K562 (cell line): ENCODE data around the gene EMC10. TPM values are rescaled to one million over a fixed set of nuclear protein-coding genes. Genes with fewer than 3 reads are reported as not detected.

Source experiments
- ATAC-seq: fragments of 200-7000 bp; cut with Tn5 transposase; 3 replicates; pipeline ENCODE4 v1.9.1; 2020; ENCODE audit warnings: moderate library complexity
- BruUV-seq: library from RNA; stranded (reverse); fragments of 400-500 nt; replicated peaks from 2 replicates; lab custom pipeline; 2021; lab: Mats Ljungman, UMichigan
- CTCF ChIA-PET: fragments of 300-600 bp; formaldehyde crosslinking; extraction: SDS; loops from one replicate; lab custom pipeline; 2021; ENCODE audit warnings: low intra/inter-chr PET ratio; lab: Yijun Ruan, JAX
- POLR2A ChIA-PET: fragments of 300-600, 350-650 bp; sonication (Branson Sonifier 250); formaldehyde crosslinking; extraction: SDS; loops from one replicate; lab custom pipeline; 2021; ENCODE audit warnings: antibody characterized with exemption, inconsistent platforms; lab: Yijun Ruan, JAX
- DNase-seq, 4 experiments: peaks; one replicate each; pipeline versions ENCODE4 v3.0.0 to v3.0.0-alpha.2; 2011 to 2018; ENCODE audit warnings: low spot score in 3 of 4, mixed read lengths in 3 of 4; ENCODE audit errors: extremely low read depth in 1 of 4
- FAIRE-seq: peaks from 2 replicates; lab custom pipeline; 2011; peaks lifted over from hg19 to GRCh38; lab: Jason Lieb, UNC
- H2AFZ ChIP-seq: 2 replicates; pipeline ENCODE4 v1.6.0; 2011; ENCODE audit warnings: low read depth, low read length, control low read depth, inconsistent platforms
- H3K27ac ChIP-seq: fragments of 200-600 bp; 3 replicates; pipeline ENCODE4 v1.8.0; 2011; ENCODE audit warnings: low read depth, mild to moderate bottlenecking, control low read depth, inconsistent platforms, low read length, moderate library complexity, mixed read lengths; ENCODE audit errors: extremely low read depth
- H3K27me3 ChIP-seq, 2 experiments: fragments of 300-600 bp in 1 of 2; 2 replicates in 1 of 2; 3 replicates in 1 of 2; pipeline versions ENCODE4 v1.6.0 to v1.8.0; 2011; ENCODE audit warnings: inconsistent platforms in 2 of 2, low read length in 2 of 2, mild to moderate bottlenecking in 1 of 2, mixed read lengths in 1 of 2, moderate library complexity in 1 of 2; ENCODE audit not compliant: control insufficient read depth in 2 of 2, insufficient read depth in 2 of 2
- H3K36me3 ChIP-seq: fragments of 300-600 bp; 3 replicates; pipeline ENCODE4 v1.8.0; 2011; ENCODE audit warnings: mild to moderate bottlenecking, low read length, inconsistent platforms; ENCODE audit not compliant: control insufficient read depth, insufficient read depth
- H3K4me1 ChIP-seq, 2 experiments: fragments of 200-600 bp in 1 of 2; replicated peaks in 1 of 2; 2 replicates in 1 of 2; 3 replicates in 1 of 2; pipeline versions ENCODE4 v1.5.1 to v1.8.0; 2011; ENCODE audit warnings: inconsistent platforms in 2 of 2, low read length in 2 of 2, mild to moderate bottlenecking in 1 of 2, mixed read lengths in 1 of 2, moderate library complexity in 1 of 2; ENCODE audit not compliant: control insufficient read depth in 2 of 2, insufficient read depth in 2 of 2
- H3K4me2 ChIP-seq: 2 replicates; pipeline ENCODE4 v1.6.1; 2011; ENCODE audit warnings: low read length, control low read depth, inconsistent platforms, mixed read lengths; ENCODE audit not compliant: insufficient read depth
- H3K4me3 ChIP-seq: fragments of 200-600 bp; sonication (generic), shearing (Covaris generic); 2 replicates; pipeline ENCODE4 v1.5.1; 2016; ENCODE audit warnings: control low read depth, inconsistent platforms
- H3K79me2 ChIP-seq: fragments of 200-600 bp; 3 replicates; pipeline ENCODE4 v1.8.0; 2011; ENCODE audit warnings: low read length, inconsistent platforms; ENCODE audit not compliant: control insufficient read depth, insufficient read depth
- H3K9ac ChIP-seq, 2 experiments: 2 replicates each; pipeline versions ENCODE4 v1.6.0 to v1.6.1; 2011; ENCODE audit warnings: low read depth in 2 of 2, low read length in 2 of 2, control low read depth in 1 of 2, inconsistent platforms in 1 of 2, mild to moderate bottlenecking in 1 of 2, mixed read lengths in 1 of 2; ENCODE audit not compliant: insufficient read depth in 1 of 2
- H3K9me1 ChIP-seq: one replicate; pipeline ENCODE4 v1.6.0; 2011; ENCODE audit warnings: inconsistent platforms, mild to moderate bottlenecking, low read length, moderate library complexity; ENCODE audit not compliant: control insufficient read depth, insufficient read depth
- H3K9me3 ChIP-seq: replicated peaks from 2 replicates; pipeline ENCODE4 v1.5.1; 2011; ENCODE audit warnings: low read depth, low read length, inconsistent platforms; ENCODE audit not compliant: control insufficient read depth, insufficient read depth
- H4K20me1 ChIP-seq: replicated peaks from 2 replicates; pipeline ENCODE4 v1.6.1; 2011; ENCODE audit warnings: low read length, inconsistent platforms, mixed read lengths; ENCODE audit not compliant: control insufficient read depth, insufficient read depth
- ARHGAP35 ChIP-seq: fragments of 450-650 bp; IDR thresholded peaks from 2 replicates; pipeline ENCODE4 v1.6.1; 2018; ENCODE audit not compliant: partially characterized antibody
- ARNT ChIP-seq, 2 experiments: fragments of 450-650 bp; IDR thresholded peaks; 2 replicates each; pipeline ENCODE4 v1.6.1; 2016; ENCODE audit warnings: mild to moderate bottlenecking in 1 of 2
- ATF7 ChIP-seq: fragments of 450-650 bp; IDR thresholded peaks from 2 replicates; pipeline ENCODE4 v1.7.1; 2014; ENCODE audit warnings: mild to moderate bottlenecking, moderate library complexity
- SP2 ChIP-seq: IDR thresholded peaks from 2 replicates; pipeline ENCODE4 v1.6.1; 2011; ENCODE audit warnings: mild to moderate bottlenecking, low read depth, low read length, moderate library complexity; ENCODE audit not compliant: poor library complexity, severe bottlenecking; ENCODE audit errors: extremely low read depth
- ZNF263 ChIP-seq: sonication (generic); formaldehyde crosslinking; IDR thresholded peaks from 2 replicates; pipeline ENCODE4 v1.8.0; 2022; ENCODE audit warnings: mild to moderate bottlenecking, missing genetic modification reagents, borderline replicate concordance
- ZNF717 ChIP-seq: fragments of 250-450 bp; sonication (Bioruptor Pico); IDR thresholded peaks from 2 replicates; pipeline ENCODE4 v1.5.0; 2021
- WGBS: fragments of 100-300 bp; shearing (Covaris generic); methylation state at CpG from one replicate; pipeline ENCODE4 v1.1.6; 2016; ENCODE audit warnings: low coverage, mixed read lengths; ENCODE audit not compliant: insufficient coverage; ENCODE audit errors: missing lambda C conversion rate; 5-methylcytosine and 5-hydroxymethylcytosine counted together
- in situ Hi-C: fragments of 300-500 bp; cut with MboI; formaldehyde crosslinking; loops from 4 replicates; pipeline ENCODE4 v1.15.0; 2018; ENCODE audit warnings: inconsistent platforms, mixed read lengths
- intact Hi-C: fragments of 100-400 bp; cut with micrococcal nuclease; formaldehyde crosslinking; loops from 2 replicates; pipeline ENCODE4 v1.14.2; 2022
- polyA plus RNA-seq, 8 experiments: library from polyadenylated mRNA; depleted of rRNA in 4 of 8; stranded (reverse) in 5 of 8; unstranded in 3 of 8; fragments of >200 nt; fragmentation: Nextera tagmentation in 2 of 8; fragmentation: Illumina TruSeq in 1 of 8; extraction: Ambion mirVana in 2 of 8; extraction: Trizol in 1 of 8; gene quantifications; 2 replicates each; pipeline versions ENCODE4 v1.2.1 to v1.2.3, GENCODE V29; 2011 to 2014; ENCODE audit warnings: inconsistent platforms in 1 of 8, missing spikeins in 1 of 8
- total RNA-seq, 7 experiments: library from RNA; depleted of rRNA in 6 of 7; stranded (reverse); fragments of >200 nt in 6 of 7; fragmentation: Illumina TruSeq in 2 of 7; extraction: Trizol in 2 of 7; gene quantifications; 2 replicates each; pipeline versions ENCODE4 v1.2.1 to v1.2.3, GENCODE V29; 2011 to 2021; ENCODE audit warnings: low replicate concordance in 1 of 7
- TF ChIP-seq, protein P1 (sequence below): fragments of 450-650 bp; IDR thresholded peaks from 2 replicates; pipeline ENCODE4 v1.6.1; 2016
- TF ChIP-seq, protein P2 (sequence below): sonication (generic); formaldehyde crosslinking; IDR thresholded peaks from 2 replicates; pipeline ENCODE4 v1.8.0; 2022; ENCODE audit warnings: mild to moderate bottlenecking, missing genetic modification reagents

EMC10 gene
- total and polyA plus RNA-seq, 9 of the 15 experiments (the other 6 are each of a cell fraction or from before 2014, with no cell fraction given), result 1.4 to 46.0 (median 13.1) TPM

DNA sequence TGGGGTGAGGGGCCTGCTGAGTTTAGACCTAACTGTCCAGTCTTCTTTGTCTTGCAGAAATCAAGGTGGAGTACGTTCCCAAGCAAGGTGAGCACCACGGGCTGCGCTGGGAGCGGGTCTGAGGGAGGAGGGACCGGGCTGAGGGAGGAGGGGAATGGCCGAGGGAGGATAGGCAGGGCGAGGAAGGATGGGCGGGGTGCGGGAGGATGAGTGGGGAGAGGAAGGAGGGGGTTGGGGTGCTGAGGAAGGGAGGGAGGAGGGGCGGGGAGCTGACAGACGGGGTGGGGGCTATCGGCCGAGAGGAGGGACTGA is 25.1 kb upstream of the EMC10 start:
- in situ Hi-C loops (no loop called here), intact Hi-C loops (no loop called here)
- no peak overlapping the region for H3K4me2 ChIP-seq
- peaks cover 0 to 11% of the 10 kb centered on the region in 2 experiments; a peak in 2 of 5 replicates for H3K4me1 ChIP-seq
- no peaks in the 10 kb centered on the region for H3K36me3 ChIP-seq
- no TSS peak for BruUV-seq
- H3K4me3 ChIP-seq, result no peak overlapping the region
- DNase-seq (peak in 1 of 4 experiments; percentile 44), FAIRE-seq (no peak), ATAC-seq (no peak)
- no peak overlapping the region for H3K27ac ChIP-seq
- peak overlapping the region in 1 of 2 experiments; percentile 78; a peak in 2 of 4 replicates for H3K9ac ChIP-seq
- CTCF ChIA-PET, result no interaction called here
- no peaks in the 10 kb centered on the region for H3K79me2 ChIP-seq
- POLR2A ChIA-PET, result interaction anchor here (1.2 kb wide), 1 partner anchor 23 kb away, joined by 5 read pairs; no protein-coding TSS in a partner anchor
- TF ChIP-seq ZNF263 (CRISPR knock-in tag) (peak; percentile 81; the same call in 1 of the 2 replicates), ARNT (IDR thresholded peaks at IDR 0.05) (no peak)
- H4K20me1 ChIP-seq, result no peaks in the 10 kb centered on the region
- no peaks in the 10 kb centered on the region for H3K9me1 ChIP-seq
- no peaks in the 10 kb centered on the region for H3K9me3 ChIP-seq
- WGBS, result no CpG with 5 or more reads among the region's 13 CpGs
- no peak overlapping the region for H2AFZ ChIP-seq
- peaks cover 6 to 12% of the 10 kb centered on the region in 2 experiments; a peak in 3 of 5 replicates for H3K27me3 ChIP-seq

DNA sequence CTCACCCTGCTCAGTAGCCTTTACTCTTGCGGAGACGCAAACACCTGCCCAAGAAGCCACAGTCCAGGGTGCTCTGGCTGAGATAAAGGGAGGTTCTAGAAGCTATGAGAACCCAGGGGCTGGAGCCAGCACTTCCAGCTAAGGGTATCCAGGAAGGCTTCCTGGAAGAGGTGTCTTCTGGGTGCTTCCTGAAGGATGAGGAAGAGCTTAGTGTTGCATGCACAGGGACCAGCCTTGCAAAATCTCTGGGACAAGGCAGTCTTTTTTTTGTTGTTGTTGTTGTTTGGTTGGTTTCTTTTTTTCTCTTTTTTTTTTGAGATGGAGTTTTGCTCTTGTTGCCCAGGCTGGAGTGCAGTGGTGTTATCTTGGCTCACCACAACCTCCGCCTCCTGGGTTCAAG is 23.1 kb upstream of the EMC10 start:
- Histone ChIP-seq H3K9me3 (no peaks in the 10 kb centered on the region), H3K4me3 (no peak overlapping the region), H3K79me2 (no peaks in the 10 kb centered on the region), H3K9ac (no peak overlapping the region), H3K27ac (no peak overlapping the region), H3K4me1 (peaks cover 0 to 12% of the 10 kb centered on the region in 2 experiments; a peak in 2 of 5 replicates), H3K4me2 (no peak overlapping the region), H3K27me3 (peaks cover 11 to 23% of the 10 kb centered on the region in 2 experiments; a peak in 4 of 5 replicates), H3K36me3 (no peaks in the 10 kb centered on the region), H2AFZ (no peak overlapping the region), H4K20me1 (no peaks in the 10 kb centered on the region), H3K9me1 (no peaks in the 10 kb centered on the region)
- ATAC-seq, result no peak
- ChIA-PET CTCF (no interaction called here), POLR2A (interaction anchor here (0.8 kb wide), 1 partner anchor 79 kb away, joined by 3 read pairs; no protein-coding TSS in a partner anchor)
- FAIRE-seq, result no peak
- no TSS peak for BruUV-seq
- in situ Hi-C loops, result no loop called here
- WGBS, result 57% methylated on average over 3 of the region's 3 CpGs
- no peak for DNase-seq
- intact Hi-C loops, result no loop called here
- no peak for TF ChIP-seq ARHGAP35
- no peak for TF ChIP-seq SP2
- TF ChIP-seq ATF7, result no peak
- TF ChIP-seq, protein P1, sequence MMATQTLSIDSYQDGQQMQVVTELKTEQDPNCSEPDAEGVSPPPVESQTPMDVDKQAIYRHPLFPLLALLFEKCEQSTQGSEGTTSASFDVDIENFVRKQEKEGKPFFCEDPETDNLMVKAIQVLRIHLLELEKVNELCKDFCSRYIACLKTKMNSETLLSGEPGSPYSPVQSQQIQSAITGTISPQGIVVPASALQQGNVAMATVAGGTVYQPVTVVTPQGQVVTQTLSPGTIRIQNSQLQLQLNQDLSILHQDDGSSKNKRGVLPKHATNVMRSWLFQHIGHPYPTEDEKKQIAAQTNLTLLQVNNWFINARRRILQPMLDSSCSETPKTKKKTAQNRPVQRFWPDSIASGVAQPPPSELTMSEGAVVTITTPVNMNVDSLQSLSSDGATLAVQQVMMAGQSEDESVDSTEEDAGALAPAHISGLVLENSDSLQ, result no peak
- TF ChIP-seq, protein P2, sequence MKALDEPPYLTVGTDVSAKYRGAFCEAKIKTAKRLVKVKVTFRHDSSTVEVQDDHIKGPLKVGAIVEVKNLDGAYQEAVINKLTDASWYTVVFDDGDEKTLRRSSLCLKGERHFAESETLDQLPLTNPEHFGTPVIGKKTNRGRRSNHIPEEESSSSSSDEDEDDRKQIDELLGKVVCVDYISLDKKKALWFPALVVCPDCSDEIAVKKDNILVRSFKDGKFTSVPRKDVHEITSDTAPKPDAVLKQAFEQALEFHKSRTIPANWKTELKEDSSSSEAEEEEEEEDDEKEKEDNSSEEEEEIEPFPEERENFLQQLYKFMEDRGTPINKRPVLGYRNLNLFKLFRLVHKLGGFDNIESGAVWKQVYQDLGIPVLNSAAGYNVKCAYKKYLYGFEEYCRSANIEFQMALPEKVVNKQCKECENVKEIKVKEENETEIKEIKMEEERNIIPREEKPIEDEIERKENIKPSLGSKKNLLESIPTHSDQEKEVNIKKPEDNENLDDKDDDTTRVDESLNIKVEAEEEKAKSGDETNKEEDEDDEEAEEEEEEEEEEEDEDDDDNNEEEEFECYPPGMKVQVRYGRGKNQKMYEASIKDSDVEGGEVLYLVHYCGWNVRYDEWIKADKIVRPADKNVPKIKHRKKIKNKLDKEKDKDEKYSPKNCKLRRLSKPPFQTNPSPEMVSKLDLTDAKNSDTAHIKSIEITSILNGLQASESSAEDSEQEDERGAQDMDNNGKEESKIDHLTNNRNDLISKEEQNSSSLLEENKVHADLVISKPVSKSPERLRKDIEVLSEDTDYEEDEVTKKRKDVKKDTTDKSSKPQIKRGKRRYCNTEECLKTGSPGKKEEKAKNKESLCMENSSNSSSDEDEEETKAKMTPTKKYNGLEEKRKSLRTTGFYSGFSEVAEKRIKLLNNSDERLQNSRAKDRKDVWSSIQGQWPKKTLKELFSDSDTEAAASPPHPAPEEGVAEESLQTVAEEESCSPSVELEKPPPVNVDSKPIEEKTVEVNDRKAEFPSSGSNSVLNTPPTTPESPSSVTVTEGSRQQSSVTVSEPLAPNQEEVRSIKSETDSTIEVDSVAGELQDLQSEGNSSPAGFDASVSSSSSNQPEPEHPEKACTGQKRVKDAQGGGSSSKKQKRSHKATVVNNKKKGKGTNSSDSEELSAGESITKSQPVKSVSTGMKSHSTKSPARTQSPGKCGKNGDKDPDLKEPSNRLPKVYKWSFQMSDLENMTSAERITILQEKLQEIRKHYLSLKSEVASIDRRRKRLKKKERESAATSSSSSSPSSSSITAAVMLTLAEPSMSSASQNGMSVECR (CRISPR knock-in tag), result no peak
- no peak for TF ChIP-seq ZNF717
